Transverse colon (tissue), 3 donors: ENCODE results near the gene EIF3A.

ENCODE experiments used
- CTCF ChIP-seq, 5 experiments: fragments of 200-600 bp in 3 of 5; fragments of 450-650 bp in 2 of 5; sonication (generic) in 3 of 5; IDR thresholded peaks; 1 replicate in 2 of 5; 2 replicates in 3 of 5; pipeline ENCODE4 v1.5.1; 2016 to 2017; ENCODE audit warnings: antibody characterized with exemption in 5 of 5, inconsistent platforms in 3 of 5, mild to moderate bottlenecking in 2 of 5, moderate library complexity in 1 of 5
- EP300 ChIP-seq: sonication (generic); formaldehyde crosslinking; IDR thresholded peaks from one replicate; pipeline ENCODE4 v1.6.1; 2017; ENCODE audit warnings: antibody characterized with exemption, low read depth

- TF ChIP-seq CTCF (IDR thresholded peaks at IDR 0.05): no peak
- no peak for TF ChIP-seq EP300
Observed at GRCh38 chr10:119120875-119121274, 40.3 kb upstream of the EIF3A start.
